ENCODE data around the gene RHOF.

Gene RHOF

DNA sequence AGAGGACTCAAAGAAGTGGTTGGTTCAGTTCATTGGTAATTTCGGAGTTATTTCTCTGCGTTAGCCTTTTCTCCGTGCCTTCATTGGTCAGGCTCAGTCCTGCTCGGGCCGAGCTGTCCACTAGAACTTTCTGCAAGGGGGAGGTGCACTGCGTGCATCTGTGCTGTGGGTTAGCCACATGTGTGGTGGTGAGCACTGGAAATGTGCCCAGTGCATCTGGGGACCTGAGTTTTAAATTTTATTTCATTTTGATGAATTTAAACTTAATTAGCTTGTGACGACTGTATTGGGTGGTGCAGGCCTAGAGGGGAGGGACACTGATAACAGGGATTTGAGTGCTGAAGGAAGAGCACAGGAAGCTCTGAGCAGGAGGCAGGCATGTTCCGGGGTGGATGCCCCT, 34.8 kb upstream of the RHOF start:
- Histone ChIP-seq H3K4me3 (ENCODE audit: low read length) (no peak overlapping the region), H3K4me1 (ENCODE audit: insufficient read depth, low read length) (no peaks in the 10 kb centered on the region), H3K36me3 (ENCODE audit: insufficient read depth, low read length) (peaks cover 60% of the 10 kb centered on the region), H3K27ac (ENCODE audit: low read depth, low read length) (no peak overlapping the region), H3K27me3 (ENCODE audit: insufficient read depth, low read length) (no peaks in the 10 kb centered on the region), H3K9ac (ENCODE audit: low read depth, low read length) (no peak overlapping the region), H3K9me3 (ENCODE audit: insufficient read depth, low read depth, low read length) (no peaks in the 10 kb centered on the region)
- WGBS = 96% methylated on average over 8 of the region's 8 CpGs

DNA sequence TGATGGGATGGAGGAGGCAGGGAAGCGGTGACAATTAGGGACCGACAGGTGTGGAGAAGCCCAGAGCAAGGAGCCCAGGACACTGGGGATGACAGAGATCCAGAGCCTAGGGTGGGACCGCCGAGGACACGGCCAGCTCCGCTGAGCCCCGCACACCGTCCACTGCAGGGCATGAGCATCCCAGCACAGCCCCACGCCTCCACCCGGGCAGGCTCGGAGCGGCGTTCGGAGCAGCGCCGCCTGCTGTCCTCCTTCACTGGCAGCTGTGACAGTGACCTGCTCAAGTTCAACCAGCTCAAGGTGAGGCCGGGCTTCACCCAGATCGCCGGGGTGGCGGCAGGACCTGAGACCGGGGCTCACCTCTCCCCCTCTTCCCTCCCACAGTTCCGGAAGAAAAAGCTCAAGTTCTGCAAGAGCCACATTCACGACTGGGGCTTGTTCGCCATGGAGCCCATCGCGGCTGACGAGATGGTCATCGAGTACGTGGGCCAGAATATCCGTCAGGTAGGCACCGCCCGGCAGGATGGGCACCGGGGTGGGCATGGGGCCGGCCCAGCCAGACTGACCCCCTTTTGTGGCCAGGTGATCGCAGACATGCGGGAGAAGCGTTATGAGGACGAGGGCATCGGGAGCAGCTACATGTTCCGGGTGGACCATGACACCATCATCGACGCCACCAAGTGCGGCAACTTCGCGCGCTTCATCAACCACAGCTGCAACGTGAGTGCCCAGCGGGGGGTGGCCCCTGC, 34.0 kb upstream of the RHOF start:
- Histone ChIP-seq H3K27ac (ENCODE audit: low read depth, low read length) (no peak overlapping the region), H3K4me3 (ENCODE audit: low read length) (no peak overlapping the region), H3K9me3 (ENCODE audit: insufficient read depth, low read depth, low read length) (no peaks in the 10 kb centered on the region), H3K36me3 (ENCODE audit: insufficient read depth, low read length) (peaks cover 63% of the 10 kb centered on the region), H3K9ac (ENCODE audit: low read depth, low read length) (no peak overlapping the region), H3K4me1 (ENCODE audit: insufficient read depth, low read length) (no peaks in the 10 kb centered on the region), H3K27me3 (ENCODE audit: insufficient read depth, low read length) (no peaks in the 10 kb centered on the region)
- 96% methylated on average over 48 of the region's 48 CpGs for WGBS

DNA sequence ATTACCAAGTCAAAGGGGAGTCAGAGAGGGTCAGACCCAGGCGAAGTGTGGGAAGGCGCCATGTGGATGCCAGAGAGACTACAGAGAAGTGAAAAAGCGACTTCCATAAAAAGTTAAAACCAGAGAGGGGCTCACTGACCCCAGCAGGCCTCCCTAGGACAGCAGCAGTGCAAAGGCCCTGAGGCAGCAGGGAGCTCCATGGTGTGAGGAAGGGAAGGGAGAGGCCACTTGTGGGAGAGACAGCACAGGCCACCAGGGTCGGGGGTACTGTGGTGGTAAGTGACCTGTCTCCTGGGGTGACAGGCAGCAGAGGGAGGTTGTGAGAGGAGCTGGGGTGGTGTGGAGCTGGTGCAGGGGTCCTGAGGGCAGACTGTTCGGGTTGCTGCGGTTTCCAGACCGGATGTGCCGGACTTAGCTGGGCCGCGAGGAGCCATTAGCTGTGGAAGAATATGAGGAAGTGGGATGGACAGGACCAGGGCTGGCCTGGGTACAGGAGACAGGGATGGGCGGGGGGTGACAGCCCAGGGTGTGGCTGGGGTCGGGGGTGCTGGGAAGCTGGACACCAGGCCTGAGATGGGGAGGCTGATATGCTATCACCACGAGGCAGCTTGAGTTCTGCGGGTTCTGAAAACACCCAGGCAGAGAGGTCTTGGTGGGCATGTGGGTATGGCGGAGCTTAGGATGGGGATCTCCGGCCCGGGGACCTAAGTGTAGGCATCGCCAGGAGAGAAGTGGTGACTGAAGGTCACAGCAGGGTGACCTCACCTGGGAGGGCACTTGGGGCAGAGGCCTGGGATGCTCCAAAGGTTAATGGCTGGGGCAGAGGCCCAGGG, 33.0 kb upstream of the RHOF start:
- no peak overlapping the region for H3K9ac ChIP-seq (ENCODE audit: low read depth, low read length)
- H3K4me3 ChIP-seq (ENCODE audit: low read length) = no peak overlapping the region
- H3K9me3 ChIP-seq (ENCODE audit: insufficient read depth, low read depth, low read length) = no peaks in the 10 kb centered on the region
- H3K36me3 ChIP-seq (ENCODE audit: insufficient read depth, low read length) = peaks cover 67% of the 10 kb centered on the region
- H3K27ac ChIP-seq (ENCODE audit: low read depth, low read length) = no peak overlapping the region
- no peaks in the 10 kb centered on the region for H3K27me3 ChIP-seq (ENCODE audit: insufficient read depth, low read length)
- no peaks in the 10 kb centered on the region for H3K4me1 ChIP-seq (ENCODE audit: insufficient read depth, low read length)
- WGBS = 91% methylated on average over 18 of the region's 18 CpGs

DNA sequence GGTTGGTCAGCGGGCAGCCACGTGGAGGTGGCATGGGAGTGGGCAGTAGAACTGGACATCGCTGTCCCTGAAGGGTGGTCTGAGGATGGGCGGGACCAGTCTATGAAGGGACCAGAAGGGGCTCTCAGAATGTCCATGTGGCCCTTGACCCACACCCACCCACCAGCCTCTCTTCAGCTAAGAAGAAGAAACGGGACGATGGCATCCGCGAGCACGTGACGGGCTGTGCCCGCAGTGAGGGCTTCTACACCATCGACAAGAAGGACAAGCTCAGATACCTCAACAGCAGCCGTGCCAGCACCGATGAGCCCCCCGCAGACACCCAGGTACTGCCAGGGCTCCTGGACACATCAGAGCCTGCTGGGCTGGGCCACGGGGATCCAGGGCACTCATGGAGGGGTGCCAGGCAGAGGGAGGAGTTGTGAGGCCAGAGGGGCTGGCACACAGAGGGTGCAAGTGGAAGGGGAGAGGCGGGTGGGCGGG, 31.6 kb upstream of the RHOF start:
- no peak overlapping the region for H3K9ac ChIP-seq (ENCODE audit: low read depth, low read length)
- WGBS = 96% methylated on average over 18 of the region's 18 CpGs
- H3K27me3 ChIP-seq (ENCODE audit: insufficient read depth, low read length) = no peaks in the 10 kb centered on the region
- H3K27ac ChIP-seq (ENCODE audit: low read depth, low read length) = no peak overlapping the region
- H3K4me3 ChIP-seq (ENCODE audit: low read length) = no peak overlapping the region
- H3K4me1 ChIP-seq (ENCODE audit: insufficient read depth, low read length) = no peaks in the 10 kb centered on the region
- no peaks in the 10 kb centered on the region for H3K9me3 ChIP-seq (ENCODE audit: insufficient read depth, low read depth, low read length)
- peaks cover 72% of the 10 kb centered on the region for H3K36me3 ChIP-seq (ENCODE audit: insufficient read depth, low read length)

DNA sequence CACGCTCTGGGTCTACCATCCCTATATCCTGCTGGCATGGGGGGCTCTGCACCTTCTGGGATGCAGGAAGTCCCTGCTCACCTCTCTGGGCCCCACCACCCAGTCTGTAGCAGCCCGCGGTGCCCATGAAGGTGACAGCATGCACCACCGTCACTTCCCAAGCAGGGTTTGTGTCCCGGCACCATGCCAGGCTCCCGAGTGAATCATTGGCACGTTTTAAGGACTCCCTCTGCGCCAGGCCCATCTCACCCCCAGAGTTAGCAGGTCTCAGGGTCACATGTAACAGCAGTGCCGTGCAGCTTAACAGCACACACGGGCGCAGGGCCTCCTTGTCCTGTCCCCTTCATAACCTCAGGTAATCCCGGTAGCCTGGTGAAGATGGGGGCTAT, 30.2 kb upstream of the RHOF start:
- 89% methylated on average over 12 of the region's 12 CpGs for WGBS
- no peaks in the 10 kb centered on the region for H3K9me3 ChIP-seq (ENCODE audit: insufficient read depth, low read depth, low read length)
- no peaks in the 10 kb centered on the region for H3K4me1 ChIP-seq (ENCODE audit: insufficient read depth, low read length)
- no peaks in the 10 kb centered on the region for H3K27me3 ChIP-seq (ENCODE audit: insufficient read depth, low read length)
- H3K36me3 ChIP-seq (ENCODE audit: insufficient read depth, low read length) = peaks cover 80% of the 10 kb centered on the region
- no peak overlapping the region for H3K4me3 ChIP-seq (ENCODE audit: low read length)
- H3K9ac ChIP-seq (ENCODE audit: low read depth, low read length) = no peak overlapping the region
- H3K27ac ChIP-seq (ENCODE audit: low read depth, low read length) = no peak overlapping the region

DNA sequence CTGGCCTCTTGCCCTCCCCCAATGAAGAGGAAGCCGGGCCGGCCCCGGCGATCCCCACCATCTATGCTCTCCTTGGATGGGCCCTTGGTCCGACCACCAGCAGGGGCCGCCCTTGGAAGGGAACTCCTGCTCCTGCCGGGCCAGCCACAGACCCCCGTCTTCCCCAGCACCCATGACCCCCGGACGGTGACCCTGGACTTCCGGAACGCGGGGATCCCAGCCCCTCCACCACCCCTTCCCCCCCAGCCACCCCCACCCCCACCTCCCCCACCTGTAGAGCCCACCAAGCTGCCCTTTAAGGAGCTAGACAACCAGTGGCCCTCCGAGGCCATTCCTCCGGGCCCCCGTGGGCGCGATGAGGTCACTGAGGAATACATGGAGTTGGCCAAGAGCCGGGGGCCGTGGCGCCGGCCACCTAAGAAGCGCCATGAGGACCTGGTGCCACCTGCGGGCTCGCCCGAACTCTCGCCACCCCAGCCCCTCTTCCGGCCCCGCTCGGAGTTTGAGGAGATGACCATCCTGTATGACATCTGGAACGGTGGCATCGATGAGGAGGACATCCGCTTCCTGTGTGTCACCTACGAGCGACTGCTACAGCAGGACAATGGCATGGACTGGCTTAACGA, 29.7 kb upstream of the RHOF start:
- Histone ChIP-seq H3K9ac (ENCODE audit: low read depth, low read length) (no peak overlapping the region), H3K9me3 (ENCODE audit: insufficient read depth, low read depth, low read length) (no peaks in the 10 kb centered on the region), H3K4me1 (ENCODE audit: insufficient read depth, low read length) (no peaks in the 10 kb centered on the region), H3K4me3 (ENCODE audit: low read length) (no peak overlapping the region), H3K27ac (ENCODE audit: low read depth, low read length) (no peak overlapping the region), H3K36me3 (ENCODE audit: insufficient read depth, low read length) (peaks cover 76% of the 10 kb centered on the region), H3K27me3 (ENCODE audit: insufficient read depth, low read length) (no peaks in the 10 kb centered on the region)
- WGBS = 91% methylated on average over 31 of the region's 36 CpGs

DNA sequence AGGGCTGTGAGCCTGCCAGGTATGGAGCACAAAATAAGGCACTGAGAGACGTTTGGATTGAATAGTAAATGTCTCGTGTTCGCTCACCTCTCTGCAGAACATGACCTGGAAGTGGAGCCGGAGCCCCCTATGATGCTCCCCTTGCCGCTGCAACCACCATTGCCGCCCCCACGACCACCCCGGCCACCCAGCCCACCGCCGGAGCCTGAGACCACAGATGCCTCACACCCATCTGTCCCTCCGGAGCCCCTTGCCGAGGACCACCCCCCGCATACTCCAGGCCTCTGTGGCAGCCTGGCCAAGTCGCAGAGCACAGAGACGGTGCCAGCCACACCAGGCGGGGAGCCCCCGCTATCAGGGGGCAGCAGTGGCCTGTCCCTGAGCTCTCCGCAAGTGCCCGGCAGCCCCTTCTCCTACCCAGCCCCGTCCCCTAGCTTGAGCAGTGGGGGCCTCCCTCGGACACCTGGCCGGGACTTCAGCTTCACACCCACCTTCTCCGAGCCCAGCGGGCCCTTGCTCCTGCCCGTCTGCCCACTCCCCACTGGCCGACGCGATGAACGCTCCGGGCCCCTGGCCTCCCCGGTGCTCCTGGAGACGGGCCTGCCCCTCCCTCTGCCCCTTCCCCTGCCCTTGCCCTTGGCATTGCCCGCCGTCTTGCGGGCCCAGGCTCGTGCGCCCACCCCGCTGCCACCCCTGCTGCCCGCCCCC, 29.1 kb upstream of the RHOF start:
- Histone ChIP-seq H3K4me3 (ENCODE audit: low read length) (no peak overlapping the region), H3K27me3 (ENCODE audit: insufficient read depth, low read length) (no peaks in the 10 kb centered on the region), H3K4me1 (ENCODE audit: insufficient read depth, low read length) (no peaks in the 10 kb centered on the region), H3K27ac (ENCODE audit: low read depth, low read length) (no peak overlapping the region), H3K36me3 (ENCODE audit: insufficient read depth, low read length) (peaks cover 76% of the 10 kb centered on the region), H3K9me3 (ENCODE audit: insufficient read depth, low read depth, low read length) (no peaks in the 10 kb centered on the region), H3K9ac (ENCODE audit: low read depth, low read length) (no peak overlapping the region)
- WGBS = 96% methylated on average over 39 of the region's 39 CpGs

DNA sequence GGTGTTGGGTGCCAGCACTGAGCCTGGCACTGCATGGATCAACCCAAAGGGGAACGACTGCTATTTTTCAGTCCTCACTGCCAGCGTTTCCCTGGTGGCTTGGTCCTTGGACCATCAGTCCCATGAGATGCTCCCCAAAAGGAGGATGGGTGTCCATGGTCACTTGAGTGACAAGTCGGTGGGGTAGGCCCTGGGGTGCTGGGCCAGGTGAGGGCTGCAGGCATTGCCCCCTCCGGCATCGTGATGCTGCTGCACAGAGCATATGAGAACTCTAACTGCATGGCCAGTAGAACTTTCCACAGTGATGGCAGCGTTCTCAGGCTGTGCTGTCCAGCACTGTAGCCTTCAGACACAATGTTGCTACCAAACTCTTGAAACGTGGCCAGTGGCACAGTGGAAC, 26.6 kb upstream of the RHOF start:
- no peak overlapping the region for H3K27ac ChIP-seq (ENCODE audit: low read depth, low read length)
- WGBS = 94% methylated on average over 7 of the region's 7 CpGs
- H3K9ac ChIP-seq (ENCODE audit: low read depth, low read length) = no peak overlapping the region

DNA sequence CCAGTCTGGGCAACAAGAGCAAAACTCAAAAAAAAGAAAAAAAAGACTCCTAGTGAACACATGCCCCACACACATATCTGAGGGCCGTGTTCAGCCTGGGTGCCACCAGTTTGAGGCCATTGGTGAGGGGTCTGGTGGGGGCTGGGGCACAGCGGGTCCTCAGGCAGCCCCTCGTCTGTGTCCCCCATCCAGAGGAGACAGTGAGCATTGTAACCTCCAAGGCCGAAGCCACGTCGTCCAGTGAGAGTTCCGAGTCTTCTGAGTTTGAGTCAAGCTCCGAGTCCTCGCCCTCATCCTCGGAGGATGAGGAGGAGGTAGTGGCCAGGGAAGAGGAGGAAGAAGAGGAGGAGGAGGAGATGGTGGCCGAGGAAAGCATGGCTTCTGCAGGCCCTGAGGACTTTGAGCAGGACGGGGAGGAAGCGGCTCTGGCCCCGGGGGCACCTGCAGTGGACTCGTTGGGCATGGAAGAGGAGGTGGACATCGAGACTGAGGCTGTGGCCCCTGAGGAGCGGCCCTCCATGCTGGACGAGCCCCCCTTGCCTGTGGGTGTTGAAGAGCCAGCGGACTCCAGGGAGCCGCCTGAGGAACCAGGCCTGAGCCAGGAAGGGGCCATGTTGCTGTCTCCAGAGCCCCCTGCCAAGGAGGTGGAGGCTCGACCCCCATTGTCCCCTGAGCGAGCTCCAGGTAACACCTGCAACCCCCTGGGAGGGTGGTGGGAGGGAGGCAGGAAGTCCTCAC, 25.9 kb upstream of the RHOF start:
- no peaks in the 10 kb centered on the region for H3K4me1 ChIP-seq (ENCODE audit: insufficient read depth, low read length)
- H3K36me3 ChIP-seq (ENCODE audit: insufficient read depth, low read length) = peaks cover 80% of the 10 kb centered on the region
- no peak overlapping the region for H3K4me3 ChIP-seq (ENCODE audit: low read length)
- H3K9ac ChIP-seq (ENCODE audit: low read depth, low read length) = no peak overlapping the region
- WGBS = 95% methylated on average over 22 of the region's 22 CpGs
- H3K9me3 ChIP-seq (ENCODE audit: insufficient read depth, low read depth, low read length) = no peaks in the 10 kb centered on the region
- H3K27ac ChIP-seq (ENCODE audit: low read depth, low read length) = no peak overlapping the region
- no peaks in the 10 kb centered on the region for H3K27me3 ChIP-seq (ENCODE audit: insufficient read depth, low read length)

More for the DNA sequence above, 26.6 kb upstream of the RHOF start:
- Histone ChIP-seq H3K4me1 (ENCODE audit: insufficient read depth, low read length) (no peaks in the 10 kb centered on the region), H3K4me3 (ENCODE audit: low read length) (no peak overlapping the region), H3K9me3 (ENCODE audit: insufficient read depth, low read depth, low read length) (no peaks in the 10 kb centered on the region), H3K27me3 (ENCODE audit: insufficient read depth, low read length) (no peaks in the 10 kb centered on the region), H3K36me3 (ENCODE audit: insufficient read depth, low read length) (peaks cover 80% of the 10 kb centered on the region)

DNA sequence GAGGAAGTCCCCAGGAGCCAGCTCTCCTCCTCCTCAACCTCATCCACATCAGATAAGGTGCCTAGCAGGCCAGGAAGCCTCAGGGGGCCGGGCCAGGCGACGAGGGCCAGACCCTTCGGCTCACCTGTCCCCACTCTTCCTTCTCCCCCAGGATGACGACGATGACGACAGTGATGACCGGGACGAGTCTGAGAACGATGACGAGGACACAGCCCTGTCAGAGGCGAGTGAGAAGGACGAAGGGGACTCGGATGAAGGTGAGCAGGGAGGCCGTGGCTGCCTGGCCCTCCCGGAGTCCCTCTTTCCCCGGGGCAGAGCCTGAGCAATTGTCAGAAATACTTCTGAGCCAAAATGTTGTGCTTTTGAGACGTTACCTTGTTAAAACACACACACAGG, 24.2 kb upstream of the RHOF start:
- H3K9me3 ChIP-seq (ENCODE audit: insufficient read depth, low read depth, low read length) = no peaks in the 10 kb centered on the region
- no peak overlapping the region for H3K9ac ChIP-seq (ENCODE audit: low read depth, low read length)
- no peak overlapping the region for H3K4me3 ChIP-seq (ENCODE audit: low read length)
- 96% methylated on average over 18 of the region's 18 CpGs for WGBS
- no peaks in the 10 kb centered on the region for H3K27me3 ChIP-seq (ENCODE audit: insufficient read depth, low read length)
- H3K4me1 ChIP-seq (ENCODE audit: insufficient read depth, low read length) = no peaks in the 10 kb centered on the region
- peaks cover 74% of the 10 kb centered on the region for H3K36me3 ChIP-seq (ENCODE audit: insufficient read depth, low read length)
- H3K27ac ChIP-seq (ENCODE audit: low read depth, low read length) = no peak overlapping the region
